ENCODE data around the gene TMEM229B.

The TMEM229B gene

GRCh38 chr14:67473290-67474082, 15.0 kb downstream of the TMEM229B start:
- Histone ChIP-seq H3K4me1 (ENCODE audit: insufficient read depth, low read length) (no peaks in the 10 kb centered on the region), H2AFZ (ENCODE audit: low read depth, low read length) (no peak overlapping the region), H3K4me3 (ENCODE audit: low read depth in 1 of 2, low read length in 2 of 2) (no peak overlapping the region), H3K9me3 (ENCODE audit: insufficient read depth, low read length, severe bottlenecking) (no peaks in the 10 kb centered on the region), H3K9ac (ENCODE audit: low read depth, low read length) (no peak overlapping the region), H3K27me3 (ENCODE audit: insufficient read depth, low read length, poor library complexity) (no peaks in the 10 kb centered on the region), H3K4me2 (ENCODE audit: insufficient read depth, low read length) (no peak overlapping the region), H3K36me3 (ENCODE audit: insufficient read depth, low read length) (no peaks in the 10 kb centered on the region), H4K20me1 (ENCODE audit: insufficient read depth, low read length) (no peaks in the 10 kb centered on the region), H3K79me2 (ENCODE audit: insufficient read depth, low read length) (no peaks in the 10 kb centered on the region), H3K27ac (ENCODE audit: low read length) (no peak overlapping the region)
- ATAC-seq (ENCODE audit: insufficient read depth, low read depth): no peak
- DNase-seq: no peak
- no peak for TF ChIP-seq CTCF (IDR thresholded peaks at IDR 0.05; ENCODE audit: borderline replicate concordance, extremely low read depth, low read length, poor library complexity, severe bottlenecking)
- TF ChIP-seq EZH2 (IDR thresholded peaks at IDR 0.05; ENCODE audit: borderline replicate concordance, low read depth, low read length, severe bottlenecking): no peak

GRCh38 chr14:67472726-67473125, 15.8 kb downstream of the TMEM229B start:
- no peaks in the 10 kb centered on the region for H3K27me3 ChIP-seq (ENCODE audit: insufficient read depth, low read length, poor library complexity)
- no peaks in the 10 kb centered on the region for H4K20me1 ChIP-seq (ENCODE audit: insufficient read depth, low read length)
- H3K4me2 ChIP-seq (ENCODE audit: insufficient read depth, low read length): no peak overlapping the region
- H2AFZ ChIP-seq (ENCODE audit: low read depth, low read length): no peak overlapping the region
- no peak overlapping the region for H3K4me3 ChIP-seq (ENCODE audit: low read depth in 1 of 2, low read length in 2 of 2)
- TF ChIP-seq EZH2 (IDR thresholded peaks at IDR 0.05; ENCODE audit: borderline replicate concordance, low read depth, low read length, severe bottlenecking) (no peak), CTCF (IDR thresholded peaks at IDR 0.05; ENCODE audit: borderline replicate concordance, extremely low read depth, low read length, poor library complexity, severe bottlenecking) (no peak)
- H3K9ac ChIP-seq (ENCODE audit: low read depth, low read length): no peak overlapping the region
- no peak overlapping the region for H3K27ac ChIP-seq (ENCODE audit: low read length)
- H3K4me1 ChIP-seq (ENCODE audit: insufficient read depth, low read length): no peaks in the 10 kb centered on the region
- DNase-seq (no peak), ATAC-seq (ENCODE audit: insufficient read depth, low read depth) (no peak)
- no peaks in the 10 kb centered on the region for H3K79me2 ChIP-seq (ENCODE audit: insufficient read depth, low read length)
- H3K9me3 ChIP-seq (ENCODE audit: insufficient read depth, low read length, severe bottlenecking): no peaks in the 10 kb centered on the region
- no peaks in the 10 kb centered on the region for H3K36me3 ChIP-seq (ENCODE audit: insufficient read depth, low read length)

- Histone ChIP-seq H4K20me1 (ENCODE audit: insufficient read depth, low read length) (no peaks in the 10 kb centered on the region), H3K9ac (ENCODE audit: low read depth, low read length) (no peak overlapping the region), H3K36me3 (ENCODE audit: insufficient read depth, low read length) (no peaks in the 10 kb centered on the region), H3K4me2 (ENCODE audit: insufficient read depth, low read length) (no peak overlapping the region), H3K27me3 (ENCODE audit: insufficient read depth, low read length, poor library complexity) (no peaks in the 10 kb centered on the region), H3K9me3 (ENCODE audit: insufficient read depth, low read length, severe bottlenecking) (no peaks in the 10 kb centered on the region), H3K79me2 (ENCODE audit: insufficient read depth, low read length) (no peaks in the 10 kb centered on the region), H2AFZ (ENCODE audit: low read depth, low read length) (no peak overlapping the region), H3K4me1 (ENCODE audit: insufficient read depth, low read length) (no peaks in the 10 kb centered on the region), H3K4me3 (ENCODE audit: low read depth in 1 of 2, low read length in 2 of 2) (no peak overlapping the region), H3K27ac (ENCODE audit: low read length) (no peak overlapping the region)
- DNase-seq: no peak
- no peak for ATAC-seq (ENCODE audit: insufficient read depth, low read depth)
- no peak for TF ChIP-seq EZH2 (IDR thresholded peaks at IDR 0.05; ENCODE audit: borderline replicate concordance, low read depth, low read length, severe bottlenecking)
- TF ChIP-seq CTCF (IDR thresholded peaks at IDR 0.05; ENCODE audit: borderline replicate concordance, extremely low read depth, low read length, poor library complexity, severe bottlenecking): no peak
These were observed 18.6 kb downstream of the TMEM229B start for GRCh38 chr14:67469954-67470353.

Measured in DND-41 (cell line).